Right lobe of liver (tissue), 6 donors: ENCODE data around the gene RNASE4. TPM values are rescaled to one million over a fixed set of nuclear protein-coding genes. Genes with fewer than 3 reads are reported as not detected.

Experiments
- ATAC-seq, 4 donors: fragments of 200-7000 bp; cut with Tn5 transposase; one replicate each; pipeline ENCODE4 v1.9.1; 2020; ENCODE audit warnings: mild to moderate bottlenecking in 4 of 4, moderate library complexity in 4 of 4
- DNase-seq, 3 donors: peaks; one replicate each; pipeline ENCODE4 v3.0.0-alpha.2; 2020
- H3K27ac ChIP-seq, 3 donors: fragments of 200-600 bp; one replicate each; pipeline ENCODE4 v1.8.0; 2022
- H3K27me3 ChIP-seq, 2 donors: fragments of 200-600 bp; one replicate each; pipeline ENCODE4 v1.8.0; 2022
- H3K36me3 ChIP-seq, 4 donors: fragments of 200-600 bp; sonication (generic) in 1 of 4; one replicate each; pipeline versions ENCODE4 v1.5.1 to v1.8.0; 2017 to 2022; ENCODE audit warnings: control low read depth in 1 of 4
- H3K4me1 ChIP-seq, 4 donors: fragments of 200-600 bp; sonication (generic) in 1 of 4; one replicate each; pipeline versions ENCODE4 v1.5.1 to v1.8.0; 2017 to 2022; ENCODE audit warnings: control low read depth in 1 of 4
- H3K4me3 ChIP-seq, 3 donors: fragments of 200-600 bp; one replicate each; pipeline ENCODE4 v1.8.0; 2022
- H3K9me3 ChIP-seq, 4 donors: fragments of 200-600 bp; sonication (generic) in 1 of 4; one replicate each; pipeline versions ENCODE4 v1.5.1 to v1.8.0; 2017 to 2022; ENCODE audit warnings: control low read depth in 1 of 4
- POLR2A ChIP-seq: fragments of 450-650 bp; IDR thresholded peaks from one replicate; pipeline ENCODE4 v1.6.1; 2017; ENCODE audit warnings: antibody characterized with exemption, mild to moderate bottlenecking
- WGBS: methylation state at CpG from one replicate; pipeline ENCODE4 v1.1.6; 2018; ENCODE audit warnings: low coverage, low lambda C conversion rate; ENCODE audit not compliant: insufficient coverage; ENCODE audit errors: missing lambda C conversion rate; 5-methylcytosine and 5-hydroxymethylcytosine counted together
- intact Hi-C, 2 donors: fragments of 100-400 bp; cut with DNase I; formaldehyde crosslinking; loops; one replicate each; pipeline versions ENCODE4 v1.11.2 to v1.14.1; 2022
- total RNA-seq, 6 experiments: library from RNA; depleted of rRNA in 2 of 6; stranded (reverse); fragments of >200 nt in 2 of 6; fragmentation: NEBNext Ultra II Directional in 3 of 6; extraction: Animal tissue kit (Norgen Biotek cat#: 25700) in 3 of 6; gene quantifications; one replicate each; pipeline versions ENCODE4 v1.1.0 to v1.2.4, GENCODE V29; 2016 to 2023
- TF ChIP-seq, protein P1 (sequence below), 4 donors: fragments of 200-600 bp in 3 of 4; fragments of 450-650 bp in 1 of 4; IDR thresholded peaks; one replicate each; pipeline versions ENCODE4 v1.5.1 to v1.8.0; 2016 to 2022; ENCODE audit warnings: antibody characterized with exemption in 4 of 4, mild to moderate bottlenecking in 2 of 4
- donor health status: DM: no; HTN: yes; CAD: no.
- donor health status: DM: no; HTN: no; CAD: no.
- donor health status: DM: no; HTN: no; CAD: no.
- donor health status: DM: no; HTN: yes; CAD: no.
- donor health status: DM: no; HTN: yes; CAD: no.

Gene RNASE4
- total RNA-seq, 6 experiments from 2014 or later, result 129 to 175 (median 151) TPM

DNA sequence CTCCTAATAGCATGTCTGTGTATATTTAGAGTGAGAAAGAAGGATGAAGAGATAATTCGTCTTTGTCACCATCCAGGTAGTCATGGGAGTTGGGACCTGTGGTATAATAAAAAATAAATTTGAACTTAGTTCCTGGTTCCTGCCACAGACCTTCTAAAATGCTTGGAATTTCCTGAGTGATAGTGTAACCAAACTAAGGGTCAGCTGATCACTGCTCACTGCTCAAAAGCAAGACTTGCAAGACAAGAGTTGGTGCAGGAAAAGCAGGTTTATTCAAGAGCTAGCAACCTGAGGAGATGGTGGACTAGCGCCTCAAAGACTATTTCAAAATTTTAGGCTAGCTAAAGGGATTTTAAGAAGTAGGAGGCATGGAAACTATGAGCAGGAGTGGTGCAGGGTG is 23.3 kb downstream of the RNASE4 start:
- ATAC-seq (peak in 2 of 4 donors; percentile 24 to 37), DNase-seq (no peak)
- Histone ChIP-seq H3K4me3 (no peak overlapping the region), H3K4me1 (no peaks in the 10 kb centered on the region), H3K27me3 (no peaks in the 10 kb centered on the region), H3K27ac (no peak overlapping the region), H3K36me3 (no peaks in the 10 kb centered on the region), H3K9me3 (no peaks in the 10 kb centered on the region)
- no peak for TF ChIP-seq POLR2A
- TF ChIP-seq, protein P1, sequence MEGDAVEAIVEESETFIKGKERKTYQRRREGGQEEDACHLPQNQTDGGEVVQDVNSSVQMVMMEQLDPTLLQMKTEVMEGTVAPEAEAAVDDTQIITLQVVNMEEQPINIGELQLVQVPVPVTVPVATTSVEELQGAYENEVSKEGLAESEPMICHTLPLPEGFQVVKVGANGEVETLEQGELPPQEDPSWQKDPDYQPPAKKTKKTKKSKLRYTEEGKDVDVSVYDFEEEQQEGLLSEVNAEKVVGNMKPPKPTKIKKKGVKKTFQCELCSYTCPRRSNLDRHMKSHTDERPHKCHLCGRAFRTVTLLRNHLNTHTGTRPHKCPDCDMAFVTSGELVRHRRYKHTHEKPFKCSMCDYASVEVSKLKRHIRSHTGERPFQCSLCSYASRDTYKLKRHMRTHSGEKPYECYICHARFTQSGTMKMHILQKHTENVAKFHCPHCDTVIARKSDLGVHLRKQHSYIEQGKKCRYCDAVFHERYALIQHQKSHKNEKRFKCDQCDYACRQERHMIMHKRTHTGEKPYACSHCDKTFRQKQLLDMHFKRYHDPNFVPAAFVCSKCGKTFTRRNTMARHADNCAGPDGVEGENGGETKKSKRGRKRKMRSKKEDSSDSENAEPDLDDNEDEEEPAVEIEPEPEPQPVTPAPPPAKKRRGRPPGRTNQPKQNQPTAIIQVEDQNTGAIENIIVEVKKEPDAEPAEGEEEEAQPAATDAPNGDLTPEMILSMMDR (IDR thresholded peaks at IDR 0.05), result no peak
- intact Hi-C loops, result no loop called here
- whole genome bisulfite sequencing, result 58% methylated on average over 2 of the region's 2 CpGs

DNA sequence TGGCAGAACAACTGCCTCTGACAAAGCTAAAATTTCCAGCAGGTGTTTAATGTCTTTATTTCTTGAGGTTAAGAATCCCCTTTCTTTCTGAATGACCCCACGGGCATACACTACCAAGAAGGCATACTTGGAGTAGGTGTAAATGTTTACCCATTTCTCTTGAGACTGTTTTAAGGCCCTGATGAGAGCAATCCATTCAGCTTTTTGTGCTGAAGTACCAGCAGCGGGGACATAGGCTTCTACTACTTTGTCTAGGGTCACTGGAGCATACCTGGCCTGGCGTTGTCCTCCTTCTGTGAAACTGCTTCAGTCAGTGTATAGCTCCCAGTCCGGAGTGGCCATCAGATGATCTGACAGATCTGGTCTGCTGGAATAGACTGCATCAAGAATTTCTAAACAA is 26.9 kb downstream of the RNASE4 start:
- no peaks in the 10 kb centered on the region for H3K27me3 ChIP-seq
- DNase-seq (no peak), ATAC-seq (no peak)
- intact Hi-C loops, result no loop called here
- H3K4me1 ChIP-seq, result no peaks in the 10 kb centered on the region
- no peak for TF ChIP-seq POLR2A
- TF ChIP-seq, protein P1 (IDR thresholded peaks at IDR 0.05), result no peak
- no peak overlapping the region for H3K27ac ChIP-seq
- H3K36me3 ChIP-seq, result no peaks in the 10 kb centered on the region
- no peak overlapping the region for H3K4me3 ChIP-seq
- H3K9me3 ChIP-seq, result no peaks in the 10 kb centered on the region
- WGBS, result 65% methylated on average over 3 of the region's 4 CpGs

DNA sequence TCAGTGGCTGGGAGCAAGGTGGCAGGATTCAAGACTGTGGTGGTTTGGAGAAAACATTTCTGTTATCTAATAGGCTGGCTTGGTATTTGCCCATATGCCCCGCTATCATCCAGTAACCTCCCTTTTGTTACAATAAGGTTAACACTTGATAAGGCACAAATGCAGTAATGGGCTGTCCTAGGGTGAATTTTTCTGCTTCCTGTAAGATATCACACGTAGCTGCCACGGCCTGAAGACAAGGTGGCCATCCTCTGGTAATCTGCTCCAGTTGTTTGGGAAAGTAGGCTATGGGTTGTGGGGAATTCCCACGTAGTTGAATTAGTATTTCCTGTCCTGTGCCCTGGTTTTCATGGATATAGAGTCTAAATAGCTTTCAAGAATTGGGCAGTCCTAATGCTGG is 27.3 kb downstream of the RNASE4 start:
- ATAC-seq (peak in 1 of 4 donors; percentile 21), DNase-seq (no peak)
- intact Hi-C loops, result no loop called here
- Histone ChIP-seq H3K27ac (no peak overlapping the region), H3K36me3 (no peaks in the 10 kb centered on the region), H3K4me1 (no peaks in the 10 kb centered on the region), H3K4me3 (no peak overlapping the region), H3K27me3 (no peaks in the 10 kb centered on the region), H3K9me3 (no peaks in the 10 kb centered on the region)
- TF ChIP-seq, protein P1 (IDR thresholded peaks at IDR 0.05), result no peak
- TF ChIP-seq POLR2A, result no peak
- WGBS, result 62% methylated on average over 4 of the region's 4 CpGs

DNA sequence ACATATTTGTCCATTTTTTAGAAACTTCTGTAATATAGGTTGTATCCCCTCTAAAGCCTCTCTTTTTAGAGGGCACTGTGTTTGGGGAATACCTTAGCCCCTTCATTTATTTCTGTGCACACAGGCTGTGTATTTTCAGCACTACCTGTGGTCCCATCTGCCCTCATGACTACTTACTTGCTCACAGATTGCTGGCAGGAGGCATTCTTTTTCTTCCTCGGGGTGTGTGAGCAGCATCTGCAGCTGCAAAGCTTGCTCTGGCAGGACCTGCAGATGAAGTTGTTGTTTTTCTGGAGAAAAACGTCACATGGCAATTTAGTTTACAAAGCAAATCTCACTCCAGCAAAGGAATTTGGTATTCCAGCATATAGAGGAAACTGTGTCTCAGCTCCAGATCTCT is 28.5 kb downstream of the RNASE4 start:
- Histone ChIP-seq H3K36me3 (no peaks in the 10 kb centered on the region), H3K4me3 (no peak overlapping the region), H3K27me3 (no peaks in the 10 kb centered on the region), H3K4me1 (no peaks in the 10 kb centered on the region), H3K9me3 (no peaks in the 10 kb centered on the region), H3K27ac (no peak overlapping the region)
- ATAC-seq, result no peak
- intact Hi-C loops, result no loop called here
- WGBS, result 39% methylated on average over 2 of the region's 2 CpGs
- TF ChIP-seq POLR2A, result no peak
- TF ChIP-seq, protein P1 (IDR thresholded peaks at IDR 0.05), result no peak
- DNase-seq, result no peak
